KBM-7 (cell line): ENCODE results near the gene NIPAL3.
"Not testable (repeated sequence)": the region's sequence is repeated elsewhere in the genome, so short reads cannot be mapped to it uniquely, and the experiment has no call there.

Experiments
- DNase-seq: peaks from one replicate; pipeline ENCODE4 v3.0.0-alpha.2; 2015
- in situ Hi-C: fragments of 300-500 bp; cut with MboI; formaldehyde crosslinking; loops from 2 replicates; pipeline ENCODE4 v1.14.3; 2020; ENCODE audit warnings: low sequenced_read_pairs, low pct_unique_long_range_greater_than_20kb, mixed read lengths

NIPAL3 gene

GRCh38 chr1:24446446-24446845 is 30.8 kb downstream of the NIPAL3 start:
- DNase-seq, in situ Hi-C loops: not testable (repeated sequence)

- DNase-seq: no peak
- in situ Hi-C loops: no loop called here
Observed at GRCh38 chr1:24450316-24450715, 34.7 kb downstream of the NIPAL3 start.

- in situ Hi-C loops: no loop called here
- DNase-seq: no peak
Observed at GRCh38 chr1:24450857-24451397, 35.3 kb downstream of the NIPAL3 start.

GRCh38 chr1:24451746-24452145 is 36.1 kb downstream of the NIPAL3 start:
- no peak for DNase-seq

GRCh38 chr1:24452922-24453485 is 37.4 kb downstream of the NIPAL3 start:
- in situ Hi-C loops: no loop called here
- no peak for DNase-seq

More at GRCh38 chr1:24451746-24452145, 36.1 kb downstream of the NIPAL3 start:
- in situ Hi-C loops: no loop called here

GRCh38 chr1:24454673-24455072 is 39.1 kb downstream of the NIPAL3 start:
- DNase-seq: no peak
- in situ Hi-C loops: no loop called here

GRCh38 chr1:24455272-24455671 is 39.7 kb downstream of the NIPAL3 start:
- in situ Hi-C loops: no loop called here

GRCh38 chr1:24457866-24458265 is 42.3 kb downstream of the NIPAL3 start:
- in situ Hi-C loops: no loop called here
- DNase-seq: no peak

More at GRCh38 chr1:24455272-24455671, 39.7 kb downstream of the NIPAL3 start:
- DNase-seq: no peak

- no peak for DNase-seq
- in situ Hi-C loops: no loop called here
Observed at GRCh38 chr1:24459551-24460266, 44.1 kb downstream of the NIPAL3 start.

- DNase-seq, in situ Hi-C loops: not testable (repeated sequence)
Observed at GRCh38 chr1:24462128-24462527, 46.5 kb downstream of the NIPAL3 start.

GRCh38 chr1:24463776-24464735 is 48.5 kb downstream of the NIPAL3 start:
- DNase-seq: no peak
- in situ Hi-C loops: no loop called here

- in situ Hi-C loops: no loop called here
- peak; percentile 36 for DNase-seq
Observed at GRCh38 chr1:24465099-24465498, 49.5 kb downstream of the NIPAL3 start.

- in situ Hi-C loops: no loop called here
- DNase-seq: no peak
Observed at GRCh38 chr1:24465638-24466037, 50.0 kb downstream of the NIPAL3 start.

GRCh38 chr1:24468685-24469316 is 53.2 kb downstream of the NIPAL3 start:
- in situ Hi-C loops: no loop called here
- DNase-seq: no peak

- DNase-seq: no peak
- in situ Hi-C loops: no loop called here
Observed at GRCh38 chr1:24470592-24470991, 55.0 kb downstream of the NIPAL3 start.

GRCh38 chr1:24472527-24473251 is 57.1 kb downstream of the NIPAL3 start:
- in situ Hi-C loops: no loop called here
- DNase-seq: no peak

- no peak for DNase-seq
- in situ Hi-C loops: no loop called here
Observed at GRCh38 chr1:24474193-24474592, 58.6 kb downstream of the NIPAL3 start.

GRCh38 chr1:24475700-24476099 is 60.1 kb downstream of the NIPAL3 start:
- DNase-seq: no peak
- in situ Hi-C loops: no loop called here
